IMR-90 (cell line): Measurements from ENCODE around the gene MTCL3.
A peak's percentile ranks its signal among the peaks of the same experiment; 100 is the strongest.

ENCODE experiments used
- ATAC-seq: fragments of 200-7000 bp; cut with Tn5 transposase; 2 replicates; pipeline ENCODE4 v1.9.1; 2020; ENCODE audit warnings: low read depth, mild to moderate bottlenecking, moderate library complexity
- BruUV-seq: library from RNA; stranded (reverse); fragments of 400-500 nt; replicated peaks from 2 replicates; lab custom pipeline; 2021; lab: Mats Ljungman, UMichigan
- CTCF ChIA-PET: fragments of 300-600 bp; formaldehyde crosslinking; extraction: SDS; loops from one replicate; lab custom pipeline; 2021; ENCODE audit warnings: antibody characterized with exemption; lab: Yijun Ruan, JAX
- POLR2A ChIA-PET: fragments of 300-600 bp; sonication (Branson Sonifier 250); formaldehyde crosslinking; loops from one replicate; lab custom pipeline; 2022; ENCODE audit warnings: antibody characterized with exemption; ENCODE audit not compliant: unreplicated experiment; lab: Charles Lee
- DNase-seq: peaks from one replicate; pipeline ENCODE4 v3.0.0; 2013
- H2AFZ ChIP-seq: replicated peaks from 2 replicates; pipeline ENCODE3; 2013; ENCODE audit warnings: low read length, mild to moderate bottlenecking; ENCODE audit not compliant: poor library complexity
- H2AK5ac ChIP-seq: 2 replicates; pipeline ENCODE4 v1.6.1; 2013; ENCODE audit warnings: low read depth, low read length, inconsistent platforms
- H2AK9ac ChIP-seq: replicated peaks from 2 replicates; pipeline ENCODE3; 2013; ENCODE audit warnings: mild to moderate bottlenecking, low read depth, low read length, moderate library complexity; ENCODE audit not compliant: poor library complexity
- H2BK120ac ChIP-seq: 2 replicates; pipeline ENCODE4 v1.6.1; 2013; ENCODE audit warnings: low read depth, low read length, inconsistent platforms
- H2BK15ac ChIP-seq: 3 replicates; pipeline ENCODE4 v1.6.1; 2013; ENCODE audit warnings: low read depth, low read length, inconsistent platforms
- H2BK20ac ChIP-seq: 2 replicates; pipeline ENCODE4 v1.6.1; 2013; ENCODE audit warnings: low read depth, mild to moderate bottlenecking, inconsistent platforms, low read length, moderate library complexity
- H2BK5ac ChIP-seq: 2 replicates; pipeline ENCODE4 v1.6.1; 2013; ENCODE audit warnings: mild to moderate bottlenecking, low read depth, low read length, inconsistent platforms; ENCODE audit not compliant: poor library complexity, severe bottlenecking
- H3K14ac ChIP-seq: replicated peaks from 2 replicates; pipeline ENCODE4 v1.6.1; 2013; ENCODE audit warnings: low read depth, low read length, inconsistent platforms
- H3K18ac ChIP-seq: 2 replicates; pipeline ENCODE4 v1.6.1; 2013; ENCODE audit warnings: low read depth, low read length, control low read depth
- H3K23ac ChIP-seq: 2 replicates; pipeline ENCODE4 v1.6.1; 2013; ENCODE audit warnings: low read depth, low read length, inconsistent platforms
- H3K27ac ChIP-seq: 2 replicates; pipeline ENCODE4 v1.5.1; 2013; ENCODE audit warnings: mild to moderate bottlenecking, control low read depth, low read length; ENCODE audit not compliant: insufficient read depth
- H3K27me3 ChIP-seq: 2 replicates; pipeline ENCODE4 v1.6.1; 2013; ENCODE audit warnings: low read length; ENCODE audit not compliant: control insufficient read depth, insufficient read depth
- H3K36me3 ChIP-seq: 2 replicates; pipeline ENCODE4 v1.6.1; 2013; ENCODE audit warnings: low read length, mixed read lengths; ENCODE audit not compliant: control insufficient read depth, insufficient read depth
- H3K4ac ChIP-seq: 2 replicates; pipeline ENCODE4 v1.6.1; 2013; ENCODE audit warnings: low read depth, low read length, inconsistent platforms
- H3K4me1 ChIP-seq: 2 replicates; pipeline ENCODE4 v1.6.1; 2013; ENCODE audit warnings: low read length, mixed read lengths; ENCODE audit not compliant: control insufficient read depth, insufficient read depth
- H3K4me2 ChIP-seq: 2 replicates; pipeline ENCODE4 v1.6.1; 2013; ENCODE audit warnings: low read depth, mild to moderate bottlenecking, control low read depth, low read length, moderate library complexity
- H3K4me3 ChIP-seq: 2 replicates; pipeline ENCODE4 v1.5.1; 2013; ENCODE audit warnings: low read depth, mild to moderate bottlenecking, control low read depth, low read length, moderate library complexity; ENCODE audit not compliant: insufficient read depth
- H3K56ac ChIP-seq: 2 replicates; pipeline ENCODE4 v1.6.1; 2013; ENCODE audit warnings: low read length, inconsistent platforms; ENCODE audit not compliant: insufficient read depth; ENCODE audit errors: extremely low read depth
- H3K79me1 ChIP-seq, 2 experiments: 2 replicates each; pipeline ENCODE4 v1.6.1; 2013; ENCODE audit warnings: low read length in 2 of 2, inconsistent platforms in 1 of 2, low read depth in 1 of 2
- H3K9ac ChIP-seq: 2 replicates; pipeline ENCODE4 v1.6.1; 2013; ENCODE audit warnings: low read depth, low read length, control low read depth
- H3K9me1 ChIP-seq: 2 replicates; pipeline ENCODE4 v1.6.1; 2013; ENCODE audit warnings: low read length, inconsistent platforms; ENCODE audit not compliant: insufficient read depth
- H3K9me3 ChIP-seq: 2 replicates; pipeline ENCODE4 v1.6.1; 2013; ENCODE audit warnings: low read length; ENCODE audit not compliant: control insufficient read depth, insufficient read depth
- H4K20me1 ChIP-seq: 2 replicates; pipeline ENCODE4 v1.6.1; 2013; ENCODE audit warnings: low read length, inconsistent platforms; ENCODE audit not compliant: insufficient read depth
- H4K5ac ChIP-seq: 2 replicates; pipeline ENCODE4 v1.6.1; 2013; ENCODE audit warnings: mild to moderate bottlenecking, low read depth, low read length, control low read depth
- H4K8ac ChIP-seq, 2 experiments: 2 replicates each; pipeline ENCODE4 v1.6.1; 2013; ENCODE audit warnings: low read depth in 2 of 2, low read length in 2 of 2, control low read depth in 1 of 2, inconsistent platforms in 1 of 2
- H4K91ac ChIP-seq: 2 replicates; pipeline ENCODE4 v1.6.1; 2013; ENCODE audit warnings: low read depth, low read length, inconsistent platforms; ENCODE audit not compliant: insufficient read depth
- BHLHE40 ChIP-seq: fragments of 150-350 bp; IDR thresholded peaks from 2 replicates; pipeline ENCODE4 v1.6.1; 2016; ENCODE audit warnings: mild to moderate bottlenecking, low read depth, low read length
- CTCF ChIP-seq: conservative IDR thresholded peaks from 2 replicates; pipeline ENCODE4 v1.5.1; 2012; ENCODE audit warnings: mild to moderate bottlenecking, low read depth, low read length, improper control_type of control experiment
- FOS ChIP-seq: fragments of 150-350 bp; IDR thresholded peaks from 2 replicates; pipeline ENCODE4 v1.6.1; 2016; ENCODE audit warnings: low read depth, low read length
- MAFK ChIP-seq: IDR thresholded peaks from 2 replicates; pipeline ENCODE4 v1.6.1; 2012; ENCODE audit warnings: low read depth, low read length, improper control_type of control experiment
- MAZ ChIP-seq: IDR thresholded peaks from 2 replicates; pipeline ENCODE4 v1.6.1; 2012; ENCODE audit warnings: low read depth, mild to moderate bottlenecking, low read length, improper control_type of control experiment, moderate library complexity, borderline replicate concordance
- MXI1 ChIP-seq: IDR thresholded peaks from 2 replicates; pipeline ENCODE4 v1.6.1; 2012; ENCODE audit warnings: low read depth, mild to moderate bottlenecking, low read length, moderate library complexity, borderline replicate concordance
- RAD21 ChIP-seq: IDR thresholded peaks from 2 replicates; pipeline ENCODE4 v1.6.1; 2012; ENCODE audit warnings: low read length, improper control_type of control experiment
- RCOR1 ChIP-seq: IDR thresholded peaks from 2 replicates; pipeline ENCODE4 v1.6.1; 2012; ENCODE audit warnings: mild to moderate bottlenecking, low read length, improper control_type of control experiment; ENCODE audit not compliant: insufficient replicate concordance
- RFX5 ChIP-seq: IDR thresholded peaks from 2 replicates; pipeline ENCODE4 v1.8.0; 2012; ENCODE audit warnings: low read depth, mild to moderate bottlenecking, low read length, moderate library complexity
- SMC3 ChIP-seq: fragments of 150-350 bp; IDR thresholded peaks from 2 replicates; pipeline ENCODE4 v1.6.1; 2016; ENCODE audit warnings: low read depth, mild to moderate bottlenecking, antibody characterized with exemption, low read length, moderate library complexity
- WGBS, 2 experiments: methylation state at CpG; one replicate each; pipeline versions ENCODE4 v1.1.5 to v1.1.7; 2013; ENCODE audit warnings: missing lambda C conversion rate in 2 of 2; ENCODE audit not compliant: insufficient read length in 1 of 2; ENCODE audit errors: extremely low coverage in 2 of 2; 5-methylcytosine and 5-hydroxymethylcytosine counted together
- dilution Hi-C: fragments of 300-500 bp; cut with HindIII; formaldehyde crosslinking; loops from one replicate; pipeline ENCODE4 v1.14.3; 2018; ENCODE audit warnings: low sequenced_read_pairs; ENCODE audit not compliant: unreplicated experiment
- in situ Hi-C: fragments of 300-500 bp; cut with MboI; formaldehyde crosslinking; loops from 3 replicates; pipeline ENCODE4 v1.14.3; 2019; ENCODE audit warnings: low sequenced_read_pairs, inconsistent platforms, mixed read lengths
- intact Hi-C: fragments of 100-400 bp; cut with micrococcal nuclease; formaldehyde crosslinking; loops from 2 replicates; pipeline ENCODE4 v1.10.0; 2022

Gene MTCL3

GRCh38 chr6:127464881-127465459, 54.2 kb downstream of the MTCL3 start:
- POLR2A ChIA-PET, result no interaction called here

More at GRCh38 chr6:127464881-127465459, 54.2 kb downstream of the MTCL3 start:
- Histone ChIP-seq H3K4me1 (peaks cover 4% of the 10 kb centered on the region; the same call in 1 of the 2 replicates), H3K4ac (no peak overlapping the region), H2BK15ac (no peak overlapping the region), H3K56ac (no peak overlapping the region), H2AK9ac (no peak overlapping the region), H3K14ac (no peak overlapping the region), H4K20me1 (peaks cover 3% of the 10 kb centered on the region; the same call in 1 of the 2 replicates), H2AK5ac (no peak overlapping the region), H2BK120ac (no peak overlapping the region), H3K27me3 (no peaks in the 10 kb centered on the region), H2BK20ac (no peak overlapping the region), H4K8ac (no peak overlapping the region), H3K23ac (no peak overlapping the region), H4K5ac (no peak overlapping the region), H3K79me1 (no peaks in the 10 kb centered on the region), H3K27ac (no peak overlapping the region), H4K91ac (no peak overlapping the region), H3K4me3 (no peak overlapping the region), H3K9ac (no peak overlapping the region), H3K36me3 (no peaks in the 10 kb centered on the region), H3K9me1 (peaks cover 3% of the 10 kb centered on the region; the same call in 1 of the 2 replicates), H3K9me3 (no peaks in the 10 kb centered on the region), H3K18ac (no peak overlapping the region), H3K4me2 (no peak overlapping the region), H2BK5ac (no peak overlapping the region), H2AFZ (no peak overlapping the region)
- no CpG with 5 or more reads among the region's 3 CpGs for WGBS, 2 experiments
- in situ Hi-C loops (loop anchor here (5.0 to 10.0 kb wide), 2 partner anchors 72 to 160 kb away; no protein-coding TSS in a partner anchor), intact Hi-C loops (loop anchor here (1.0 to 5.0 kb wide), 5 partner anchors 52 to 177 kb away; no protein-coding TSS in a partner anchor), dilution Hi-C loops (no loop called here)
- TF ChIP-seq RCOR1, result no peak
- peak; percentile 87 for TF ChIP-seq SMC3
- TF ChIP-seq MAZ, result no peak
- TF ChIP-seq RFX5, result no peak
- TF ChIP-seq MAFK, result no peak
- TF ChIP-seq FOS, result no peak
- TF ChIP-seq CTCF, result peak; percentile 88
- TF ChIP-seq BHLHE40, result no peak
- peak; percentile 79 for TF ChIP-seq RAD21
- no peak for TF ChIP-seq MXI1
- CTCF ChIA-PET, result interaction anchor here (1.0 to 1.1 kb wide), 3 partner anchors 51 to 174 kb away, joined by 3 to 9 read pairs (median 9); no protein-coding TSS in a partner anchor
- ATAC-seq, result peak; percentile 88
- BruUV-seq, result no TSS peak
- DNase-seq, result peak; percentile 78
